ENCODE measurements around the gene IER3IP1.
"Not testable (repeated sequence)": the region's sequence is repeated elsewhere in the genome, so short reads cannot be mapped to it uniquely, and the experiment has no call there.

IER3IP1 gene, protein sequence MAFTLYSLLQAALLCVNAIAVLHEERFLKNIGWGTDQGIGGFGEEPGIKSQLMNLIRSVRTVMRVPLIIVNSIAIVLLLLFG

DNA sequence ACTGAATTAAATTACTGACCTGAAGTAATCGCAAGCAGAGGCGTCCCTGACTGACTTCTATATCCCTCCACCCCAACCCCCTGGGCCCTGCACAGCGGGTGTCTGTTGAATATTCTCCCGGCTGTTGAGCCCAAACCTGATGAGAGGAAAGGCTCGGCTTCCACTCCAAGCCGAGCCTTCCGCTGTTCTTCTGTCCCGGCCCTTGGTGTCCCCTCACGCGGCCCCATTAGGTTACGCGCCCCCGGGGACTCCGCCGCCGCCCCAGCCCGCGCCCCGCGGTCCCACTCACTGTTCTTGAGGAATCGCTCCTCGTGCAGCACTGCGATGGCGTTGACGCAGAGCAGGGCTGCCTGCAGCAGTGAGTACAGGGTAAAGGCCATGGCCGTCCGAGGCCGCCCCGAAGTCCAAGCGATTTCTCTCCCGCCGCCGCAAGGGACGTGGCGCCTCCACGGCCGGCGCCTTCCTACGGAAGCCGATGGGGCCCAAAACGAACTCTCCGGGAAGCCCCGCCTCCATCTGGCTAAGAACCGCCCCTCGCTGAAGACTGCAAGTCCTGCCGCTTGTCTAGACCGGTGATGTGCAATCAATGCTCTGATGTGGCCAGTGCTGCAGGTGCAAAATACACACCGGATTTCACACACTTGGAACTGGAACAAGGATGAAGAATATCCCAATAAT, at the start of gene IER3IP1:
TSS of gene IER3IP1 (minus strand) at position 467 of the 678 bp plus-strand sequence. CDS start at position 380, 87 bp downstream.
- DNase-seq, result peak; percentile 53

- peak; percentile 22 for DNase-seq
These were observed 39.5 kb upstream of the IER3IP1 start for GRCh38 chr18:47215554-47216138.

GRCh38 chr18:47209171-47209570, 33.0 kb upstream of the IER3IP1 start:
- DNase-seq, result no peak

- DNase-seq, result no peak
These were observed 30.9 kb upstream of the IER3IP1 start for GRCh38 chr18:47206945-47207637.

DNA sequence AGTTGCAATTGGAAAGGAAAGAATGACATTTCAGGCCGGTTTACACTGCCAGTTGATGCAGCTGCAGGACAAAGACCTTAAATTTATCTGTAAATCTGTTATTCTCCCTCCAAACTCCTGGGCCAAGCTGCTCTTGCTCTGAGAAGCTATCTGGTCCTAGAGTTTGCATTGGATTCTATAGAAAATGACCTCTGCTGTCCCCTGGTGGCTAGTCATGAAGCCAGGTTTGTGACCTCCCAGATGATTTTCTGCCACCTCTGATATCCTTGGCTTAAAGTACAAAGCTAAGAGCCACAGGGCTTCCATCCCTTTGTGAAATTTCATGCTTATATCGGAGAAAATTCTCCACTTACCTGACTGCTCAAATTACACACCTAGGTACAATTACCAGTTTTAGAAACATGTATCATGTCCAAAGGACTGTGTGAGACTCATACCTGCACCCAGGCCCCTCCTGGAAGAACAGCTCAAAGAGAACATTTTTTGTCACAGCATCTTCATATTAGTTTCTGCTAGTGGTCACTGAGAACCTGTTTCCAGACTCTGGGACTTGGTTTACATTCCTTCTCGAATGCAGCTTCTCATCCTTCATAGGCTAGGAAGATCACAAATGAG, 28.9 kb upstream of the IER3IP1 start:
- no peak for DNase-seq

- DNase-seq, result no peak
These were observed 27.7 kb upstream of the IER3IP1 start for GRCh38 chr18:47203626-47204464.

- DNase-seq, result not testable (repeated sequence)
These were observed 19.8 kb upstream of the IER3IP1 start for GRCh38 chr18:47195961-47196360.

DNA sequence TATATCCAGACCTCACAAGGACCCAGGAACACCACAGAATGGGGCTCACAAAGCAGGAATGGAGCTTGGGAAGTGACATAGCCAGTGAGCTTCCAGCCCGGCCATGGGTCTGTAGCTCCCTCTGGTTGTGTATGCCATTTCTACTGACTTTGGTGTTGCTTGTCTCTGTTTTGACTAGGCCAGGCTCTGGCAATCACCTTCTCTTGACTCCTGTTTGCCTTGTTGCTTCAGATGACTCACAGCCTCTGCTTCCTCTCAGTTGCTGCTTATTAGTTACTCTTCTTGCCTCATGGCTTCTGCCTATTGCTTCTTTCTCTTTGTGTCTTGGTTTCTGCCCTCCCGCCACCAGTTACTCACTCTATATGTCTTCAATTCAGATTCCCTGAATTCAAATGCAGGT, 15.8 kb upstream of the IER3IP1 start:
- DNase-seq, result no peak

DNA sequence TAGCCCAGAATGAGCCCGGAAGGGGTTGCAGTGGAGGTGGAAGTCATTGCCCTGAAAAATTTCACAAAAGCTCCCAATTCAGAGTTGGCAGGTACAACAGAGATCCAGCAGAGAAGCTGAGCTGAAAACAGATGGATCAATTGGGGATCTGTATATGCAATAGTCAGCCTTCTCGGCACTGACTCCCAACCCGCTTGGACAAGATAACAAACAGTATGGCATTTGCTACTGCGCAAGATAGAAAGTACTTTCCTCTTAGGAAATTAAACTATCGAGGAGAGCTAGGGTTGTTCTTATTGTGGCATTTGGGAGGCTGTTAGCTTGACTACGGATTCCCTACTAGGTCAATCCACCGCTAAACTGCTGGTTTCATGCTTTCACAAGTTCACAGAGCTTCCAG, 11.6 kb upstream of the IER3IP1 start:
- DNase-seq, result no peak

DNA sequence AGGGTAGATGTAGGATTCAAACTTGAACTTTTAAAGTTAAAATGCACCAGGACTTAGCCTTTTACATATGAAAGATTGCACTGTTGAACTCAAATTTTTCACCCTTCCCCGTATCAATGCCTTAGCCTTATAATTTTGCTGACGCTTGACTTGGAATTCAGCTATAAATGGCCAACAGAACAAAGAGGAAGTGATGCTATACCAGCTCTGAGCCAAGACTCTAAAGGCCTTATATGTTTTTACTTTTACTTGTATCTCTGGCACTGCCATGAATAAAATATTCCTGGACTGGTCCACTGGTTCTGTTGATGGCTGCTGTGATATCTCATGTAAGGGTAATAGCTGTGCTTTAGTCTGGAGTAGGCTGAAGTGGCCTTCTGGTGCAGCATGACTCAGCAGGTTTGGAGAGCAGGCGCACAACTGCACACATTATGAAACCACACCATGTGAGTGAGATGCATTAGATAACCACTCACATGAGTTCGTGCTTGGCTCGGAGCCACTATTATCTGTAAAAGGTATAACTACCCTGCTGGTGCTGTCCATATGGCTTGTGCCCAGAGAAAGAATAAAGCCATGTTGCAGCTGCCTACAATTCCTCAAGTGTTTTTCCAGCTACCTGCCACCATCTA, 8.4 kb upstream of the IER3IP1 start:
- no peak for DNase-seq

GRCh38 chr18:47182156-47182555, 6.0 kb upstream of the IER3IP1 start:
- DNase-seq, result not testable (repeated sequence)

DNA sequence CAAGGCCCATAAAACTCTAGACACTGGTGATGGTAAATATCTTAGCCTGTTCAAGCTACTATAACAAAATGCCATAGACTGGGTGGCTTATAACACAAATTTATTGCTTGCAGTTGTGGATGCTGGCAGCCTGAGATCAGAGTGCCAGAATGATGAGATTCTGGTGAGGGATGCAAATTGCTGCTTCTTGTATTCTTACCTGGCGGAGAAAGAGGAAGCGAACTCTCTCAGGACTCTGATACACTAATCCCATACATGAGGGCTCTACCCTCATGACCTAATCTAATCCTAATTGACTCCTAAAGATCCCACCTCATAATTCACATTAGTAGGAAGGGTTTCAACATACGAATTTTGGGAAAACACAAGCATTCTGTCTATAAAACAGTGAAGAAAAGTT, 4.6 kb upstream of the IER3IP1 start:
- DNase-seq, result no peak

- no peak for DNase-seq
These were observed 3.4 kb upstream of the IER3IP1 start for GRCh38 chr18:47179520-47179919.

GRCh38 chr18:47175283-47175897, 774 bp downstream of the IER3IP1 start:
- DNase-seq, result no peak

- DNase-seq, result no peak
These were observed 1.5 kb downstream of the IER3IP1 start for GRCh38 chr18:47174545-47175116.

GRCh38 chr18:47172476-47172875, 3.7 kb downstream of the IER3IP1 start:
- DNase-seq, result no peak

DNA sequence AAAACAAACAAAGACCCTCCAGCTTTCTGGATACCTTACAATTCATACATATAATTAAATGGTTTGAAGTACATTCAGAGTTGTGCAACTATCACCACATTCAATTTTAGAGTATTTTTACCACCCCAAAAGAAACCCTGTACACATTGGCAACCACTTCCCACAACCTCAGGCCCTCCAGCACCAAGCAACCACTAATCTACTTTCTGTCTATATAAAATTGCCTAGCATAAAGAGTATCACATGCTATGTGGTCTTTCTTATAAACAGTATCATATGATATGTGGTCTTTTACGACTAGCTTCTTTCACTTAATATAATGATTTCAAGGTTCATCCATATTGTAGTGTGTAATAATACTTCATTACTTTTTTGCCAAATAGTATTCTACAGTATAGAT, 7.3 kb downstream of the IER3IP1 start:
- DNase-seq, result no peak

DNA sequence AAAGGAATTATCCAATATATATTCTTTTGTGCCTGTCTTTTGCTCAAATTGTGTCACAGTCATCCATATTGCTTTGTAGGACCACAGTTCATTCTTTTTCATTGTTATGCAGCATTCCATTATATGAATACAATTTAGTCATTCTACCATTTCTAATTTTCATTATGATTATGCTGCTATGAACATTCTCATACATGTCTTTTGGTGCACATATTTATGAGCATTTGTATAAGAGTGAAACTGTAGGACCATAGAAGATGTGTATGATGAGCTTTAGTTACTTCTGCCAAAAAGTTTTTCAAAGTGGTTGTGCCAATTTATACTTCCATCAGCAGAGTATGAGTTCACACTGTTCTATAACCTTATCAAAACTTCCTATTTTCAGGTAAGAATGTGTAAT, 7.7 kb downstream of the IER3IP1 start:
- DNase-seq, result no peak

DNA sequence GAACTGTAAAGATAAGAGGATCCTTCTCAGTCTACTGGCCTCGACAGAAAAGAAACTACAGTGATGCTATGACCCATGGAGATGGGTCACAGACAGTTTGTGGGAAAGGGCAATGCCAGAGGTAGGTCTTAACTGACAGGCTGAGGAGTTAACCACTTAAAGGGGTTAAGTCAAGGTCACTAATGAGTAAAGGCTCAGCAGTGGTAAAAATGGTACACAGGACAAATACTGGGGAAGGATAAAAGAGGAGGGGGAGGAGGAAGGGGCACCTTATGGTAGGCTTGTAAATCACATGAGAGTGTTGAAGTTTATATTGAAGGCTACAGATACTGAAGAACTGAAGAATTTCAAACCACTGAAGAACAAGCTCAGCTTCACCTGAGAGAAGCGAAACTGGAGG, 9.9 kb downstream of the IER3IP1 start:
- no peak for DNase-seq

DNA sequence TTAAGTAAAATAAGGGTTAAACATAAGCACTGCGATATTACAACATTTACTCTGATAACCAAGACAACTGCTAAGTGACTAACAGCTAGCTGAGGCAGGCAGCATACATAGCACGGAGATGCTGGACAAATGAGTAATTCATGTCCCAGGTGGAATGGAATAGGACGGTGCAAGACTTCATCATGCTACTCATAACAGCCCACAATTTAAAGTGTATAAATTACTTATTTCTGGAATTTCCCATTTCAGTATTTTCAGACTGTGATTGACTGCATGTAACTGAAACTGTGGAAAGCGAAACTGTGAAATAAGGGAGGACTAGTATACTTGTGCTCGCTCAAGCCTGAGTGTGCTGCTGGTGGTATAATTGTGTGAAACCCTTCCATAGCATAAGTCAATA, 12.9 kb downstream of the IER3IP1 start:
- DNase-seq, result no peak

- no peak for DNase-seq
These were observed 15.9 kb downstream of the IER3IP1 start for GRCh38 chr18:47160256-47160655.
